ENCODE measurements around the gene CLDN22. TPM values are rescaled to one million over a fixed set of nuclear protein-coding genes. Genes with fewer than 3 reads are reported as not detected.

CLDN22 gene
- total and polyA plus RNA-seq, 3 experiments from 2014 or later, result not detected

DNA sequence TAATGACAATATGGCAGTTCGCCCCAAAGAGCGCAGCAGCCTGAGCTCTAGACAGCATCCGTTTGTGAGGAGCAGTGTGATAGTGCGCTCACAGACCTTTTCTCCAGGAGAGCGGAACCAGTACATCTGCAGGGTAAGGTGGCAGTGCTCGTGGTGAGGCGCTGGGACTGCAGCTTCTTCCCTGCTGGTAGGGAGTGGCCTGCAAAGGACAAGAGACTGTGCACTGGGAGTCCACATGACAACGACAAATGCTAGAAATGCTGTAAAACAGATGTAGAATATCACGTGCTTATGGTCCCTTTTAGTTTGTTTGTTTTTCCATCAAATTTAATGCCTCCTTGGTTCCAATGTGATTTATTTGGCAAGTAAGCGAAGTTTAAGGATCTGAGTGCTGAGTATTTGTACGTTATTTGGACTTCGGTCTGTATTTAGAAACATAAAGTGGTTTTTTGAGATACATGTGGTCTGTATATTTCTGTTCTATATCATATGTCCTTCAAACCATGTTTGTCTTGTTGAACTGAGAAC is 35.8 kb downstream of the CLDN22 start:
- ChIA-PET POLR2A (no interaction called here), CTCF (no interaction called here)
- H3K4me3 Mint-ChIP-seq, result no peak overlapping the region
- no peaks in the 10 kb centered on the region for H3K36me3 ChIP-seq (ENCODE audit: insufficient read depth, low read length)
- H3K27ac Mint-ChIP-seq, result no peak overlapping the region
- peaks cover 0 to 6% (median 0%) of the 10 kb centered on the region in 3 donors for H3K36me3 Mint-ChIP-seq
- peaks cover 1 to 32% of the 10 kb centered on the region in 2 donors for H3K27me3 Mint-ChIP-seq
- H3K27me3 ChIP-seq (ENCODE audit: insufficient read depth, low read length, poor library complexity, severe bottlenecking), result no peaks in the 10 kb centered on the region
- H3K4me3 ChIP-seq (ENCODE audit: low read length), result no peak overlapping the region
- H3K4me1 ChIP-seq (ENCODE audit: insufficient read depth, low read length), result no peaks in the 10 kb centered on the region
- H3K9me3 Mint-ChIP-seq, result no peaks in the 10 kb centered on the region
- H3K9me3 ChIP-seq (ENCODE audit: low read length), result no peaks in the 10 kb centered on the region
- no peak overlapping the region for H3K27ac ChIP-seq (ENCODE audit: low read depth, low read length)
- H3K4me1 Mint-ChIP-seq, result no peaks in the 10 kb centered on the region
- DNase-seq, result no peak

- POLR2A ChIA-PET, result no interaction called here
- H3K4me3 ChIP-seq (ENCODE audit: low read length), result no peak overlapping the region
- no peak overlapping the region for H3K27ac Mint-ChIP-seq
- peaks cover 4% of the 10 kb centered on the region for H3K36me3 ChIP-seq (ENCODE audit: insufficient read depth, low read length)
- peaks cover 15 to 28% (median 22%) of the 10 kb centered on the region in 5 donors for H3K9me3 Mint-ChIP-seq
- no peaks in the 10 kb centered on the region for H3K4me1 Mint-ChIP-seq
- peaks cover 0 to 13% of the 10 kb centered on the region in 2 donors for H3K27me3 Mint-ChIP-seq
- no peaks in the 10 kb centered on the region for H3K4me1 ChIP-seq (ENCODE audit: insufficient read depth, low read length)
- H3K4me3 Mint-ChIP-seq, result no peak overlapping the region
- CTCF ChIA-PET, result no interaction called here
- H3K9me3 ChIP-seq (ENCODE audit: low read length), result no peaks in the 10 kb centered on the region
- peaks cover 2 to 32% (median 4%) of the 10 kb centered on the region in 3 donors for H3K36me3 Mint-ChIP-seq
- H3K27me3 ChIP-seq (ENCODE audit: insufficient read depth, low read length, poor library complexity, severe bottlenecking), result no peaks in the 10 kb centered on the region
- no peak overlapping the region for H3K27ac ChIP-seq (ENCODE audit: low read depth, low read length)
- no peak for DNase-seq
Observed at GRCh38 chr4:183276106-183276505, 44.0 kb downstream of the CLDN22 start.

DNA sequence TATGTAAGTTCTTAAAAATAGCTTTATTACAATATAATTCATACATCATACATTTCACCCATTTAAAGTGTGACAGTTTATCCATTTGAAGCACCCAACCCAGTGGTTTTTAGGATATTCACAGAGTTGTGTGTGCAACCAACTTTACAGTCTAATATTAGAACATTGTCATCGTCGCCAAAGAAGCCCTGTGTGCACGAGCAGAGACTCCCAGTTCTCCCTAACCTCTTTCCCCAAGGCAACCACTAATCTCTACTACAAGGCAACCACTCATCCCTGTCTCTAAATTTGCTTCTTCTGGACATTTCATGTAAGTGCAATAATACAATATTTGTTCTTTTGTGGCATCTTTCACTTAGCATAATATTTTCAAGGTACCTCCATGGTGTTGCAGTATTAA is 47.7 kb downstream of the CLDN22 start:
- ChIA-PET POLR2A (no interaction called here), CTCF (no interaction called here)
- no peaks in the 10 kb centered on the region for H3K4me1 Mint-ChIP-seq
- Histone ChIP-seq H3K4me3 (ENCODE audit: low read length) (no peak overlapping the region), H3K27ac (ENCODE audit: low read depth, low read length) (no peak overlapping the region), H3K36me3 (ENCODE audit: insufficient read depth, low read length) (peaks cover 4% of the 10 kb centered on the region), H3K4me1 (ENCODE audit: insufficient read depth, low read length) (no peaks in the 10 kb centered on the region), H3K9me3 (ENCODE audit: low read length) (no peaks in the 10 kb centered on the region), H3K27me3 (ENCODE audit: insufficient read depth, low read length, poor library complexity, severe bottlenecking) (no peaks in the 10 kb centered on the region)
- H3K27me3 Mint-ChIP-seq, result peaks cover 0 to 3% of the 10 kb centered on the region in 2 donors
- no peak overlapping the region for H3K4me3 Mint-ChIP-seq
- DNase-seq, result no peak
- H3K9me3 Mint-ChIP-seq, result peaks cover 15 to 28% (median 22%) of the 10 kb centered on the region in 5 donors
- H3K36me3 Mint-ChIP-seq, result peaks cover 2 to 26% (median 4%) of the 10 kb centered on the region in 3 donors
- H3K27ac Mint-ChIP-seq, result no peak overlapping the region

DNA sequence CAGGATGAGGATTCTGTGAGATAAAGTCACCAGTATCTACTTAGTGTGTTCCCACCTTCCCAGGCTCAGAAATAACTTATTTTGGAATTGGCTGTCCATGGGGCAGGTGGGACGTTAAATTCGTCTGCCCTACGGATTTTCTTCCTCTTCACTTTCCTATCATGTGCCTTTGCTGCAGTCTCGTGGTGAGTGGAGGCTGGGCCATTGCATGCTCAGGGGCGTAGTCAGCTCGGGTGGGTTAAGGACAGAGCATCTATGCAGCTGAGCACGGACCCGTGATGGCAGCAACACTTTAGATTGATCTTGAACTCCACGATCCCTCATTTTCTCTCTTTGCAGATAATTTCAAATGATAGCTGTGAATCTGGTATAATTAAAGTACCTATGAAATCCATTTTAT is 51.5 kb downstream of the CLDN22 start:
- POLR2A ChIA-PET, result no interaction called here
- Histone ChIP-seq H3K27ac (ENCODE audit: low read depth, low read length) (no peak overlapping the region), H3K4me1 (ENCODE audit: insufficient read depth, low read length) (no peaks in the 10 kb centered on the region), H3K27me3 (ENCODE audit: insufficient read depth, low read length, poor library complexity, severe bottlenecking) (no peaks in the 10 kb centered on the region), H3K4me3 (ENCODE audit: low read length) (no peak overlapping the region), H3K36me3 (ENCODE audit: insufficient read depth, low read length) (no peaks in the 10 kb centered on the region), H3K9me3 (ENCODE audit: low read length) (no peaks in the 10 kb centered on the region)
- DNase-seq, result no peak
- Mint-ChIP-seq H3K9me3 (no peaks in the 10 kb centered on the region), H3K27ac (no peak overlapping the region), H3K36me3 (no peaks in the 10 kb centered on the region), H3K4me1 (no peaks in the 10 kb centered on the region), H3K27me3 (peaks cover 2 to 14% of the 10 kb centered on the region in 2 donors), H3K4me3 (no peak overlapping the region)
- CTCF ChIA-PET, result no interaction called here

Other genes with a start within 250 kb of the CLDN22 start
- gene WWC2, start 221.0 kb downstream of the CLDN22 start, total RNA-seq, result under 1 TPM; 0.80 to 0.85 TPM
- 1.7 TPM for gene WWC2, start 221.0 kb downstream of the CLDN22 start, polyA plus RNA-seq
- gene CLDN24, start 2.1 kb upstream of the CLDN22 start, total RNA-seq, result not detected
- not detected for gene CLDN24, start 2.1 kb upstream of the CLDN22 start, polyA plus RNA-seq
- 10 to 100 TPM; 29.4 to 30.1 TPM for gene CDKN2AIP, start 124.4 kb upstream of the CLDN22 start, total RNA-seq
- gene CDKN2AIP, start 124.4 kb upstream of the CLDN22 start, polyA plus RNA-seq, result 35.3 TPM
- 10 to 100 TPM; 10.7 to 11.2 TPM for gene ING2, start 184.8 kb upstream of the CLDN22 start, total RNA-seq
- gene ING2, start 184.8 kb upstream of the CLDN22 start, polyA plus RNA-seq, result 19.7 TPM

Measured in CD8-positive, alpha-beta memory T cell (primary cell).